A549 (cell line): Measurements from ENCODE around the gene NDUFAF2. TPM values are rescaled to one million over a fixed set of nuclear protein-coding genes. Genes with fewer than 3 reads are reported as not detected.

ENCODE experiments used
- ATAC-seq, 2 experiments: fragments of 200-7000 bp in 1 of 2; fragments of >200 bp in 1 of 2; cut with Nextera tagmentation in 1 of 2; cut with Tn5 transposase in 1 of 2; 3 replicates each; pipeline versions ENCODE4 v1.8.0 to v1.9.1; 2018 to 2020; ENCODE audit warnings: mild to moderate bottlenecking in 1 of 2, moderate library complexity in 1 of 2
- CTCF ChIA-PET: fragments of 300-600 bp; sonication (Branson Sonifier 250); formaldehyde crosslinking; extraction: SDS; loops from one replicate; lab custom pipeline; 2021; ENCODE audit warnings: antibody characterized with exemption, inconsistent platforms; lab: Yijun Ruan, JAX
- POLR2A ChIA-PET: fragments of 350-600 bp; formaldehyde crosslinking; extraction: SDS; loops from one replicate; lab custom pipeline; 2021; ENCODE audit warnings: antibody characterized with exemption, inconsistent platforms; lab: Yijun Ruan, JAX
- DNase-seq, 2 experiments: peaks; one replicate each; pipeline versions ENCODE4 v3.0.0 to v3.0.0-alpha.2; 2011 to 2016; ENCODE audit warnings: low read depth in 1 of 2, low spot score in 1 of 2
- FAIRE-seq: peaks from 2 replicates; lab custom pipeline; 2011; peaks lifted over from hg19 to GRCh38; lab: Jason Lieb, UNC
- H3K27ac ChIP-seq, 2 experiments: fragments of >200 bp; sonication (Bioruptor Twin); formaldehyde crosslinking; 3 replicates each; pipeline ENCODE4 v1.5.1; 2016 to 2017
- H3K4me1 ChIP-seq: fragments of >200 bp; sonication (Bioruptor Twin); formaldehyde crosslinking; 3 replicates; pipeline ENCODE4 v1.6.1; 2016
- H3K4me2 ChIP-seq: fragments of >200 bp; sonication (Bioruptor Twin); formaldehyde crosslinking; 3 replicates; pipeline ENCODE4 v1.6.1; 2016
- H3K4me3 ChIP-seq: fragments of >200 bp; sonication (Bioruptor Twin); formaldehyde crosslinking; 3 replicates; pipeline ENCODE4 v1.5.1; 2016
- H3K9me3 ChIP-seq: fragments of >200 bp; sonication (Bioruptor Twin); formaldehyde crosslinking; 3 replicates; pipeline ENCODE4 v1.6.1; 2016
- CBX2 ChIP-seq: fragments of 200-600 bp; sonication (generic); IDR thresholded peaks from 2 replicates; pipeline ENCODE4 v1.6.1; 2016; ENCODE audit warnings: low read depth, mild to moderate bottlenecking, borderline replicate concordance
- CHD2 ChIP-seq: fragments of 150-350 bp; IDR thresholded peaks from 2 replicates; pipeline ENCODE4 v1.6.1; 2014; ENCODE audit warnings: low read length; ENCODE audit not compliant: partially characterized antibody
- FOSB ChIP-seq: fragments of 250-450 bp; sonication (Bioruptor Pico); IDR thresholded peaks from 2 replicates; pipeline ENCODE4 v1.5.0; 2020; ENCODE audit warnings: mild to moderate bottlenecking, moderate library complexity
- FOSL2 ChIP-seq, 2 experiments: fragments of 450-650 bp in 1 of 2; fragments of >200 bp in 1 of 2; sonication (Bioruptor Twin) in 1 of 2; formaldehyde crosslinking; IDR thresholded peaks; 2 replicates each; pipeline versions ENCODE4 v1.5.0 to v1.6.1; 2016 to 2020; ENCODE audit warnings: mild to moderate bottlenecking in 1 of 2, moderate library complexity in 1 of 2
- FOXS1 ChIP-seq: fragments of 250-450 bp; sonication (Bioruptor Pico); IDR thresholded peaks from 2 replicates; pipeline ENCODE4 v1.5.0; 2020; ENCODE audit warnings: mild to moderate bottlenecking, moderate library complexity
- HDAC2 ChIP-seq: fragments of 200-600 bp; sonication (generic); IDR thresholded peaks from 2 replicates; pipeline ENCODE4 v1.6.1; 2016
- HES2 ChIP-seq: fragments of >200 bp; sonication (Bioruptor Twin); formaldehyde crosslinking; IDR thresholded peaks from 2 replicates; pipeline ENCODE4 v1.6.1; 2016
- HOXA7 ChIP-seq: fragments of 250-450 bp; sonication (Bioruptor Pico); IDR thresholded peaks from 2 replicates; pipeline ENCODE4 v1.5.0; 2020; ENCODE audit warnings: mild to moderate bottlenecking, moderate library complexity
- HOXB5 ChIP-seq: fragments of 250-450 bp; sonication (Bioruptor Pico); IDR thresholded peaks from 2 replicates; pipeline ENCODE4 v1.5.0; 2020; ENCODE audit warnings: mild to moderate bottlenecking, moderate library complexity
- JUN ChIP-seq, 2 experiments: fragments of >200 bp; sonication (Bioruptor Twin); formaldehyde crosslinking; IDR thresholded peaks; 2 replicates in 1 of 2; 3 replicates in 1 of 2; pipeline ENCODE4 v1.6.1; 2016 to 2017
- MAFK ChIP-seq: fragments of 450-650 bp; IDR thresholded peaks from 2 replicates; pipeline ENCODE4 v1.6.1; 2014; ENCODE audit not compliant: partially characterized antibody
- NPAS2 ChIP-seq: fragments of 250-450 bp; sonication (Bioruptor Pico); IDR thresholded peaks from 2 replicates; pipeline ENCODE4 v1.8.0; 2022; ENCODE audit warnings: mild to moderate bottlenecking, moderate library complexity, borderline replicate concordance
- NR3C1 ChIP-seq: fragments of >200 bp; sonication (Bioruptor Twin); formaldehyde crosslinking; IDR thresholded peaks from 3 replicates; pipeline ENCODE4 v1.6.1; 2017
- POLR2A ChIP-seq: IDR thresholded peaks from 2 replicates; pipeline ENCODE4 v1.6.1; 2012; ENCODE audit warnings: mild to moderate bottlenecking, low read length
- RAD21 ChIP-seq, 2 experiments: fragments of >200 bp in 1 of 2; sonication (Bioruptor Twin) in 1 of 2; formaldehyde crosslinking in 1 of 2; IDR thresholded peaks in 1 of 2; conservative IDR thresholded peaks in 1 of 2; 2 replicates in 1 of 2; 3 replicates in 1 of 2; pipeline ENCODE4 v1.6.1; 2012 to 2018; ENCODE audit warnings: inconsistent platforms in 1 of 2
- RARB ChIP-seq: fragments of 250-450 bp; sonication (Bioruptor Pico); IDR thresholded peaks from 2 replicates; pipeline ENCODE4 v1.8.0; 2021; ENCODE audit warnings: mild to moderate bottlenecking, moderate library complexity
- RFX5 ChIP-seq: fragments of 450-650 bp; IDR thresholded peaks from 2 replicates; pipeline ENCODE4 v1.7.1; 2014; ENCODE audit warnings: antibody characterized with exemption, mild to moderate bottlenecking, moderate library complexity
- SREBF2 ChIP-seq: fragments of 450-650 bp; IDR thresholded peaks from 2 replicates; pipeline ENCODE4 v1.6.1; 2014; ENCODE audit warnings: mild to moderate bottlenecking, moderate library complexity
- TFCP2L1 ChIP-seq: fragments of 250-450 bp; sonication (Bioruptor Pico); IDR thresholded peaks from 2 replicates; pipeline ENCODE4 v1.5.0; 2021; ENCODE audit warnings: mild to moderate bottlenecking
- ZC3H11A ChIP-seq: fragments of 450-650 bp; IDR thresholded peaks from 2 replicates; pipeline ENCODE4 v1.6.1; 2014; ENCODE audit warnings: antibody characterized with exemption, mild to moderate bottlenecking
- ZFP36 ChIP-seq: fragments of 450-650 bp; IDR thresholded peaks from 2 replicates; pipeline ENCODE4 v1.6.1; 2014; ENCODE audit warnings: borderline replicate concordance; ENCODE audit not compliant: partially characterized antibody
- ZNF302 ChIP-seq: fragments of 250-450 bp; sonication (Bioruptor Pico); IDR thresholded peaks from 2 replicates; pipeline ENCODE4 v1.9.0; 2021; ENCODE audit warnings: inconsistent platforms, mild to moderate bottlenecking, moderate library complexity
- WGBS: methylation state at CpG from one replicate; pipeline ENCODE4 v1.1.6; 2017; ENCODE audit errors: missing lambda C conversion rate; 5-methylcytosine and 5-hydroxymethylcytosine counted together
- polyA plus RNA-seq, 4 experiments: library from polyadenylated mRNA; depleted of rRNA in 3 of 4; stranded (reverse); fragments of >200 nt; fragmentation: RNase III in 1 of 4; extraction: RNeasy Plus Mini Kit Qiagen cat#74134 plus additional on column Dnase treatment in 1 of 4; gene quantifications; 2 replicates in 3 of 4; 3 replicates in 1 of 4; pipeline ENCODE4 v1.2.3, GENCODE V29; 2011 to 2017
- TF ChIP-seq, protein P1 (sequence below): IDR thresholded peaks from 2 replicates; pipeline ENCODE4 v1.6.1; 2012
- TF ChIP-seq, protein P2 (sequence below): fragments of 450-650 bp; IDR thresholded peaks from 2 replicates; pipeline ENCODE4 v1.6.1; 2014; ENCODE audit warnings: antibody characterized with exemption
- TF ChIP-seq, protein P3 (sequence below): fragments of 250-450 bp; sonication (Bioruptor Pico); IDR thresholded peaks from 2 replicates; pipeline ENCODE4 v1.5.0; 2020; ENCODE audit warnings: low read depth, mild to moderate bottlenecking, moderate library complexity

Gene NDUFAF2
- polyA plus RNA-seq, 2 of the 4 experiments (the other 2 are of a cell fraction), result 66.1 to 83.7 TPM

DNA sequence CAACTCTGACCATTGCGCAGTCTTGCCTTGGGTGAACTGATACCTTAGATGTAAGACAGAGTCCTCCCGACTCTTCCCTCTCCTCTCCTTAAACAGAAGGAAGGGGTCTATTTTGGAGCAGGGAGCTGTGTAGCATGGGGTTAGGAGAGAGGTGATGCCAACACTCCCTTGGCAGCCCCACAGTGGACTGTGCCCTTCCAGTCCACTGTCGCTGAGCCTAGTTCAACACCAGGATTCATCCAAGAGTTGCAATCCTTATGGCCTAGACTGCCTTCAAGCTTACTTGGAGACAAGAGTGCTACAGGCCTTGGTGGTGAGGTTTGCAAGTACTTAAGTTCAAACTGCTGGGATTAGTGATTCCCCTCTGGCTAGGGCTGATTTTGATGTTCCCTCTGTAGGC is 51.4 kb downstream of the NDUFAF2 start:
- CTCF ChIA-PET, result interaction anchor here (1.0 to 1.8 kb wide), 2 partner anchors 26 to 37 kb away, joined by 3 to 7 read pairs; no protein-coding TSS in a partner anchor
- no peak for FAIRE-seq
- 0 out of 3 replicates have a peak, but pooled peaks cover 2% of the 10 kb centered on the region for H3K9me3 ChIP-seq
- no peaks in the 10 kb centered on the region for H3K4me1 ChIP-seq
- no peak overlapping the region for H3K4me3 ChIP-seq
- no peak for DNase-seq
- H3K27ac ChIP-seq, result no peak overlapping the region
- TF ChIP-seq HDAC2 (no peak), NR3C1 (no peak), NPAS2 (CRISPR knock-in tag) (no peak), FOXS1 (CRISPR knock-in tag) (no peak)
- TF ChIP-seq, protein P1, sequence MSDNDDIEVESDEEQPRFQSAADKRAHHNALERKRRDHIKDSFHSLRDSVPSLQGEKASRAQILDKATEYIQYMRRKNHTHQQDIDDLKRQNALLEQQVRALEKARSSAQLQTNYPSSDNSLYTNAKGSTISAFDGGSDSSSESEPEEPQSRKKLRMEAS, result no peak
- TF ChIP-seq, all 56 proteins: peak for 0
- H3K4me2 ChIP-seq, result no peak overlapping the region
- 83% methylated on average over 3 of the region's 3 CpGs for WGBS
- ATAC-seq, result no peak
- POLR2A ChIA-PET, result no interaction called here

- TF ChIP-seq ZFP36, result no peak
- Histone ChIP-seq H3K4me1 (no peaks in the 10 kb centered on the region), H3K4me2 (no peak overlapping the region), H3K9me3 (0 out of 3 replicates have a peak, but pooled peaks cover 2% of the 10 kb centered on the region), H3K27ac (no peak overlapping the region), H3K4me3 (no peak overlapping the region)
- FAIRE-seq (no peak), ATAC-seq (no peak), DNase-seq (no peak)
- 94% methylated on average over 1 of the region's 1 CpG for WGBS
- ChIA-PET POLR2A (no interaction called here), CTCF (interaction anchor here (0.6 to 1.0 kb wide), 3 partner anchors 35 to 1187 kb away, joined by 3 read pairs; partner anchors contain the start of gene DEPDC1B)
Measured at GRCh38 chr5:60997721-60998120, 52.7 kb downstream of the NDUFAF2 start.

DNA sequence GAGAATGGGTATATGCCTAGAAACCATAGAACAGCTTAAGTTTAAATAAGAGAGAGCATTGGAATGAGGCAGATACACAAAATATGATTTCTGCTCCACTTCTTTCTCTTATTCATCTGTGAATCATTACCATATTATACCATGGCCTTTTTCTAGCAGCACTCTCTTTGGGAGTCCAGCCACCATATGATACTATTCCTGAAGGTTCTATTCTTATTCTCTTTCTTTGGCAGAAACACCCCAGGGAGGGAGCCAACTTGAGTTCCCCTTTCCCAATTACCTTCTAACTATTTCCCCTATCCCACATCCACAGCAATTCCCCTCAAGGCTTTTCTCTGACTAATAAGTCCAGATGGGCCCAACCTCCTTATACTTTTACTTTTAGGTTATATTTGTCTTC is 55.9 kb downstream of the NDUFAF2 start:
- H3K27ac ChIP-seq, result no peak overlapping the region
- H3K4me3 ChIP-seq, result no peak overlapping the region
- FAIRE-seq, result no peak
- H3K4me2 ChIP-seq, result no peak overlapping the region
- no peaks in the 10 kb centered on the region for H3K9me3 ChIP-seq
- no peak for DNase-seq
- TF ChIP-seq NR3C1, result no peak
- TF ChIP-seq RARB (CRISPR knock-in tag), result no peak
- no peak for TF ChIP-seq NPAS2 (CRISPR knock-in tag)
- TF ChIP-seq, protein P1, result no peak
- TF ChIP-seq ZC3H11A, result no peak
- TF ChIP-seq FOSB (CRISPR knock-in tag), result no peak
- no peak for TF ChIP-seq ZNF302 (CRISPR knock-in tag)
- no peak for TF ChIP-seq ZFP36
- TF ChIP-seq MAFK, result no peak
- TF ChIP-seq FOSL2 (IDR thresholded peaks at IDR 0.05), result no peak
- no peak for TF ChIP-seq FOSL2 (CRISPR knock-in tag; IDR thresholded peaks at IDR 0.05)
- no peak for TF ChIP-seq HOXA7 (CRISPR knock-in tag)
- TF ChIP-seq RFX5, result no peak
- no peak for TF ChIP-seq CHD2
- TF ChIP-seq JUN (IDR thresholded peaks at IDR 0.05), result no peak
- TF ChIP-seq CBX2, result no peak
- TF ChIP-seq HES2, result no peak
- no peaks in the 10 kb centered on the region for H3K4me1 ChIP-seq
- ChIA-PET CTCF (interaction anchor here (1.7 kb wide), 1 partner anchor 17 kb away, joined by 3 read pairs; no protein-coding TSS in a partner anchor), POLR2A (no interaction called here)
- no peak for ATAC-seq

DNA sequence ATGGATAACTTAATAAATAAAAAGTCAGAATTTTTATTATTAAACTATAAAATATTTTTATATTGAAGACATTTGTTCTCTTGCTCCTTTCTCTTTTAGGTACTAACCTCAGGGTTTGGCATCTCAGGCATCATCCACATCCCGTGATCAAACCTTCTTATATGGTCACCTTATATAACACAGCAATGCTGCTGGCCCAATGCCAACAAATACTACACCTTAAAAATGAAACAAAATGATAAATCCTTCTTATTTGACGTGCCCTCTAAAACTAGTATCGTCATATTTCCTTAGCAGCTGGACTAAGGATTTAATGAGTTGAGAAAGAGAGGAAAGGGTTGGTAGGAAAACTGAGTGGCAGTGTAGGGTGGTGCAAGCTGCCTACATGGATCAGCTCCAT is 56.6 kb downstream of the NDUFAF2 start:
- CTCF ChIA-PET, result interaction anchor here (1.7 kb wide), 1 partner anchor 16 kb away, joined by 3 read pairs; no protein-coding TSS in a partner anchor
- POLR2A ChIA-PET, result no interaction called here
- H3K9me3 ChIP-seq, result no peaks in the 10 kb centered on the region
- TF ChIP-seq, protein P1, result no peak
- no peak for TF ChIP-seq CBX2
- TF ChIP-seq, protein P2, sequence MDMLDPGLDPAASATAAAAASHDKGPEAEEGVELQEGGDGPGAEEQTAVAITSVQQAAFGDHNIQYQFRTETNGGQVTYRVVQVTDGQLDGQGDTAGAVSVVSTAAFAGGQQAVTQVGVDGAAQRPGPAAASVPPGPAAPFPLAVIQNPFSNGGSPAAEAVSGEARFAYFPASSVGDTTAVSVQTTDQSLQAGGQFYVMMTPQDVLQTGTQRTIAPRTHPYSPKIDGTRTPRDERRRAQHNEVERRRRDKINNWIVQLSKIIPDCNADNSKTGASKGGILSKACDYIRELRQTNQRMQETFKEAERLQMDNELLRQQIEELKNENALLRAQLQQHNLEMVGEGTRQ, result no peak
- TF ChIP-seq ZC3H11A, result no peak
- no peak for TF ChIP-seq TFCP2L1 (CRISPR knock-in tag)
- TF ChIP-seq POLR2A, result no peak
- TF ChIP-seq MAFK, result no peak
- TF ChIP-seq HOXB5 (CRISPR knock-in tag), result no peak
- TF ChIP-seq SREBF2, result no peak
- TF ChIP-seq, protein P3, sequence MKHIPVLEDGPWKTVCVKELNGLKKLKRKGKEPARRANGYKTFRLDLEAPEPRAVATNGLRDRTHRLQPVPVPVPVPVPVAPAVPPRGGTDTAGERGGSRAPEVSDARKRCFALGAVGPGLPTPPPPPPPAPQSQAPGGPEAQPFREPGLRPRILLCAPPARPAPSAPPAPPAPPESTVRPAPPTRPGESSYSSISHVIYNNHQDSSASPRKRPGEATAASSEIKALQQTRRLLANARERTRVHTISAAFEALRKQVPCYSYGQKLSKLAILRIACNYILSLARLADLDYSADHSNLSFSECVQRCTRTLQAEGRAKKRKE (CRISPR knock-in tag), result no peak
- no peak for TF ChIP-seq RAD21 (conservative IDR thresholded peaks at IDR 0.05 in 1 of 2, IDR thresholded peaks at IDR 0.05 in 1 of 2)
- no peak for TF ChIP-seq FOXS1 (CRISPR knock-in tag)
- FAIRE-seq (no peak), ATAC-seq (no peak), DNase-seq (no peak)
- no peak overlapping the region for H3K4me3 ChIP-seq
- H3K4me2 ChIP-seq, result no peak overlapping the region
- no peak overlapping the region for H3K27ac ChIP-seq
- no peaks in the 10 kb centered on the region for H3K4me1 ChIP-seq
- 90% methylated on average over 3 of the region's 3 CpGs for WGBS
